Measurements from ENCODE around the gene PAPPA.

The PAPPA gene

GRCh38 chr9:116319480-116319879 is 165.9 kb downstream of the PAPPA start:
- Histone ChIP-seq H4K20me1 (ENCODE audit: low read depth, low read length) (no peaks in the 10 kb centered on the region), H3K27me3 (ENCODE audit: low read length) (no peaks in the 10 kb centered on the region), H3K9me2 (replicated peaks; ENCODE audit: insufficient read depth, low read length) (no peaks in the 10 kb centered on the region), H3K9me3 (ENCODE audit: insufficient read depth, low read length) (no peaks in the 10 kb centered on the region), H3K79me2 (ENCODE audit: insufficient read depth, low read length) (no peaks in the 10 kb centered on the region), H3K4me3 (ENCODE audit: insufficient read depth, low read length, poor library complexity, severe bottlenecking) (no peak overlapping the region), H3K27ac (ENCODE audit: low read depth, low read length) (no peak overlapping the region), H3F3A (ENCODE audit: insufficient read depth) (no peaks in the 10 kb centered on the region), H3K4me2 (ENCODE audit: low read depth, low read length, poor library complexity, severe bottlenecking) (no peak overlapping the region), H3K9ac (ENCODE audit: low read length) (no peak overlapping the region), H3K36me3 (ENCODE audit: low read length) (no peaks in the 10 kb centered on the region), H2AFZ (ENCODE audit: low read depth, low read length, severe bottlenecking) (no peak overlapping the region)
- TF ChIP-seq EZH2phosphoT487 (conservative IDR thresholded peaks at IDR 0.05; ENCODE audit: low read length) (no peak), CTCF (IDR thresholded peaks at IDR 0.05; ENCODE audit: insufficient read depth, low read length, poor library complexity, severe bottlenecking) (no peak)

GRCh38 chr9:116320290-116320689 is 166.7 kb downstream of the PAPPA start:
- H3K4me3 ChIP-seq (ENCODE audit: insufficient read depth, low read length, poor library complexity, severe bottlenecking) = no peak overlapping the region
- H4K20me1 ChIP-seq (ENCODE audit: low read depth, low read length) = no peaks in the 10 kb centered on the region
- H3K9ac ChIP-seq (ENCODE audit: low read length) = no peak overlapping the region
- H2AFZ ChIP-seq (ENCODE audit: low read depth, low read length, severe bottlenecking) = no peak overlapping the region
- H3K27ac ChIP-seq (ENCODE audit: low read depth, low read length) = no peak overlapping the region
- H3K9me3 ChIP-seq (ENCODE audit: insufficient read depth, low read length) = no peaks in the 10 kb centered on the region
- H3F3A ChIP-seq (ENCODE audit: insufficient read depth) = no peaks in the 10 kb centered on the region
- H3K9me2 ChIP-seq (replicated peaks; ENCODE audit: insufficient read depth, low read length) = no peaks in the 10 kb centered on the region
- no peak for TF ChIP-seq CTCF (IDR thresholded peaks at IDR 0.05; ENCODE audit: insufficient read depth, low read length, poor library complexity, severe bottlenecking)
- TF ChIP-seq EZH2phosphoT487 (conservative IDR thresholded peaks at IDR 0.05; ENCODE audit: low read length) = no peak
- H3K4me2 ChIP-seq (ENCODE audit: low read depth, low read length, poor library complexity, severe bottlenecking) = no peak overlapping the region
- H3K36me3 ChIP-seq (ENCODE audit: low read length) = no peaks in the 10 kb centered on the region
- H3K79me2 ChIP-seq (ENCODE audit: insufficient read depth, low read length) = no peaks in the 10 kb centered on the region
- H3K27me3 ChIP-seq (ENCODE audit: low read length) = no peaks in the 10 kb centered on the region

- no peaks in the 10 kb centered on the region for H3F3A ChIP-seq (ENCODE audit: insufficient read depth)
- no peaks in the 10 kb centered on the region for H4K20me1 ChIP-seq (ENCODE audit: low read depth, low read length)
- H3K9me2 ChIP-seq (replicated peaks; ENCODE audit: insufficient read depth, low read length) = no peaks in the 10 kb centered on the region
- no peaks in the 10 kb centered on the region for H3K9me3 ChIP-seq (ENCODE audit: insufficient read depth, low read length)
- H3K27me3 ChIP-seq (ENCODE audit: low read length) = no peaks in the 10 kb centered on the region
- H3K4me2 ChIP-seq (ENCODE audit: low read depth, low read length, poor library complexity, severe bottlenecking) = no peak overlapping the region
- H3K79me2 ChIP-seq (ENCODE audit: insufficient read depth, low read length) = no peaks in the 10 kb centered on the region
- no peak overlapping the region for H3K27ac ChIP-seq (ENCODE audit: low read depth, low read length)
- TF ChIP-seq CTCF (IDR thresholded peaks at IDR 0.05; ENCODE audit: insufficient read depth, low read length, poor library complexity, severe bottlenecking) (no peak), EZH2phosphoT487 (conservative IDR thresholded peaks at IDR 0.05; ENCODE audit: low read length) (no peak)
- H3K9ac ChIP-seq (ENCODE audit: low read length) = no peak overlapping the region
- H3K4me3 ChIP-seq (ENCODE audit: insufficient read depth, low read length, poor library complexity, severe bottlenecking) = no peak overlapping the region
- no peaks in the 10 kb centered on the region for H3K36me3 ChIP-seq (ENCODE audit: low read length)
- no peak overlapping the region for H2AFZ ChIP-seq (ENCODE audit: low read depth, low read length, severe bottlenecking)
Observed at GRCh38 chr9:116322521-116322920, 168.9 kb downstream of the PAPPA start.

Data from SU-DHL-6 (cell line).